ENCODE results near the gene KANK2.
"Not testable (repeated sequence)": the region's sequence is repeated elsewhere in the genome, so short reads cannot be mapped to it uniquely, and the experiment has no call there.

The KANK2 gene

GRCh38 chr19:11166281-11167142, 30.8 kb downstream of the KANK2 start:
- TF ChIP-seq, protein P1, sequence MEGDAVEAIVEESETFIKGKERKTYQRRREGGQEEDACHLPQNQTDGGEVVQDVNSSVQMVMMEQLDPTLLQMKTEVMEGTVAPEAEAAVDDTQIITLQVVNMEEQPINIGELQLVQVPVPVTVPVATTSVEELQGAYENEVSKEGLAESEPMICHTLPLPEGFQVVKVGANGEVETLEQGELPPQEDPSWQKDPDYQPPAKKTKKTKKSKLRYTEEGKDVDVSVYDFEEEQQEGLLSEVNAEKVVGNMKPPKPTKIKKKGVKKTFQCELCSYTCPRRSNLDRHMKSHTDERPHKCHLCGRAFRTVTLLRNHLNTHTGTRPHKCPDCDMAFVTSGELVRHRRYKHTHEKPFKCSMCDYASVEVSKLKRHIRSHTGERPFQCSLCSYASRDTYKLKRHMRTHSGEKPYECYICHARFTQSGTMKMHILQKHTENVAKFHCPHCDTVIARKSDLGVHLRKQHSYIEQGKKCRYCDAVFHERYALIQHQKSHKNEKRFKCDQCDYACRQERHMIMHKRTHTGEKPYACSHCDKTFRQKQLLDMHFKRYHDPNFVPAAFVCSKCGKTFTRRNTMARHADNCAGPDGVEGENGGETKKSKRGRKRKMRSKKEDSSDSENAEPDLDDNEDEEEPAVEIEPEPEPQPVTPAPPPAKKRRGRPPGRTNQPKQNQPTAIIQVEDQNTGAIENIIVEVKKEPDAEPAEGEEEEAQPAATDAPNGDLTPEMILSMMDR (IDR thresholded peaks at IDR 0.05; ENCODE audit: low read depth, low read length): no peak
- Histone ChIP-seq H3K27me3 (ENCODE audit: insufficient read depth, low read depth, severe bottlenecking) (no peaks in the 10 kb centered on the region), H3K9me3 (ENCODE audit: severe bottlenecking) (no peaks in the 10 kb centered on the region), H3K4me3 (ENCODE audit: low read depth, low read length) (no peak overlapping the region), H3K27ac (no peak overlapping the region), H3K36me3 (peaks cover 57% of the 10 kb centered on the region)
- DNase-seq: no peak

GRCh38 chr19:11165486-11166030, 31.8 kb downstream of the KANK2 start:
- DNase-seq: no peak
- Histone ChIP-seq H3K9me3 (ENCODE audit: severe bottlenecking) (no peaks in the 10 kb centered on the region), H3K36me3 (peaks cover 50% of the 10 kb centered on the region), H3K27me3 (ENCODE audit: insufficient read depth, low read depth, severe bottlenecking) (no peaks in the 10 kb centered on the region), H3K4me3 (ENCODE audit: low read depth, low read length) (no peak overlapping the region), H3K27ac (no peak overlapping the region)
- TF ChIP-seq, protein P1 (IDR thresholded peaks at IDR 0.05; ENCODE audit: low read depth, low read length): no peak

DNA sequence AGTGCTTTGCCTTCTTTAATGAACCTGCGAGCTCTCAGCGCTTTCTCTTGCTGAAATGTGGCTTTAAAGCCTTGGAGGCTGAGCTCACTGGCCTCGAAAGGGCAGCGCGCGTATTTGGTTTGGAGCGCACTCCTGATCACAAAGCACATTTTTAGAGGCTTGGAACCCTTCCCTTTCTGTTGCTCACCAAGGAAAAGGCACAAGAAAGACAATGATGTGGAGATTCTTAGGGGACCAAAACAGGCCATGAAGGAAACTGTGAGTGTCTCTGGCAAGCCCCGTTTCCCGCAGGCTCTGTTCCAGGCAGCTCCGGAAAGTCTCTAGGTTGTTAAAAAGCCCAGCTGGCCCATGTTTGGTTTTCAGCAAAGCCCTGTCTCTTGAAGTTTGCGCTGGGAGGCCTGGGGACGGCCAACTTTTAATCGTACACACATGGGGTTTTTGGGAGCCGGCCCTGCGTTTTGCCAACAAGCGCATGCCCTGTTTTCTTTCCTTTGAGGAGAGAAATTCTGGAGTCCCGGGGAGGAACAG, 32.4 kb downstream of the KANK2 start:
- no peaks in the 10 kb centered on the region for H3K27me3 ChIP-seq (ENCODE audit: insufficient read depth, low read depth, severe bottlenecking)
- peaks cover 44% of the 10 kb centered on the region for H3K36me3 ChIP-seq
- DNase-seq: no peak
- H3K9me3 ChIP-seq (ENCODE audit: severe bottlenecking): no peaks in the 10 kb centered on the region
- TF ChIP-seq, protein P1 (IDR thresholded peaks at IDR 0.05; ENCODE audit: low read depth, low read length): no peak
- H3K4me3 ChIP-seq (ENCODE audit: low read depth, low read length): no peak overlapping the region
- H3K27ac ChIP-seq: no peak overlapping the region

GRCh38 chr19:11164296-11164695, 33.0 kb downstream of the KANK2 start:
- Histone ChIP-seq H3K27ac (no peak overlapping the region), H3K4me3 (ENCODE audit: low read depth, low read length) (no peak overlapping the region), H3K36me3 (peaks cover 37% of the 10 kb centered on the region), H3K27me3 (ENCODE audit: insufficient read depth, low read depth, severe bottlenecking) (no peaks in the 10 kb centered on the region), H3K9me3 (ENCODE audit: severe bottlenecking) (no peaks in the 10 kb centered on the region)
- DNase-seq: no peak
- TF ChIP-seq, protein P1 (IDR thresholded peaks at IDR 0.05; ENCODE audit: low read depth, low read length): no peak

DNA sequence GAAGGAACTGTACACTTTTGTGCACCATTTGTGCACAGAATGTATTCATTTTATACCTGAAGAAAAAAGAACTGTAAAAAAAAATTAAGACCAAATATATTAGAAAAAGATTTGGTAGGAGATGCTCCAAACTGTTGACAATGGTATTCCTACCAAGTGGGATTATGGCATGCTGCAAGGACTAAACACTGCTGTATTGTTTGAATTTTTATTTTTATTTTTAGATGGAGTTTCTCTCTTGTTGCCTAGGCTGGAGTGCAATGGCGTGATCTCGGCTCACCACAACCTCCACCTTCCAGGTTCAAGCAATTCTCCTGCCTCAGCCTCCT, 36.9 kb downstream of the KANK2 start:
- H3K4me3 ChIP-seq (ENCODE audit: low read depth, low read length); DNase-seq; H3K27me3 ChIP-seq (ENCODE audit: insufficient read depth, low read depth, severe bottlenecking); H3K9me3 ChIP-seq (ENCODE audit: severe bottlenecking); H3K36me3 ChIP-seq; H3K27ac ChIP-seq: not testable (repeated sequence)

DNA sequence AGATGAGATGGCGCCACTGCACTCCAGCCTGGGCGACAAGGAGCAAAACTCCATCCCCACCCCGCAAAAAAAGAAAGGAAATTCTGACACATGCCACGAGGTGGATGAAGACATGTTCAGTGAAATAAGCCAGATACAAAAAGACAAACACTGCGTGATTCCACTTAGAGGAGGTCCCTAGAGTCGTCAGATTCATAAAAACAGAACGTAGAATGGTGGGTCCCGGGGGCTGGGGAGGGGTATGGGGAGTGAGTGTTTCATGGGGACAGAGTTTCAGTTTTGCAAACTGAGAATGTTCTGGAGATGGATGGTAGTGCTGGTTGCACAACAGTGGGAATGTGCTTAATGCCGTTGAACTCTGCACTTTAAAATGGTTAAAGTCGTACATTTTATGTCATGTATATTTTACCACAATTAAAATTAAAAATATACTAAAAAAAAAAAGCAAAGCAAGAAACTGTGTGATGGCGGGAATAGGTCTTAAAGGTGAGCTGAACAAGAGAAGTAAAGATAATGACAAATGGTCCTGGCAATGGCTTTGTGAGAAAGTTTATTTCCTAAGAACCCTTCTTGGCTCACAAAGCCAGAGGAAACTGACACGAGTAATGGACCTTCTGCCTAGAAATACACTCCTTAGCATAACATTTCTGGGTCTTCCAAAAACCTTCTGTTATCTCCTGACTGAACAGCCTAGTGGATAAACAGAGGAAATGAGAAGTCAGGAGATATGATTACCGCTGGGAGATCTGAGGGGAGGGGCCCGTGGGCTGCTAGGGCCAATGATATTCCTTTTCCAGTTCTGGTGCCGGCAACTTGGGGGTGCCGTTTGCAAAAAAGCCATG, 37.5 kb downstream of the KANK2 start:
- H3K27me3 ChIP-seq (ENCODE audit: insufficient read depth, low read depth, severe bottlenecking): no peaks in the 10 kb centered on the region
- H3K4me3 ChIP-seq (ENCODE audit: low read depth, low read length): no peak overlapping the region
- no peaks in the 10 kb centered on the region for H3K9me3 ChIP-seq (ENCODE audit: severe bottlenecking)
- H3K36me3 ChIP-seq: peaks cover 2% of the 10 kb centered on the region; the same call in 1 of the 2 replicates
- TF ChIP-seq, protein P1 (IDR thresholded peaks at IDR 0.05; ENCODE audit: low read depth, low read length): no peak
- no peak overlapping the region for H3K27ac ChIP-seq
- no peak for DNase-seq

All from WERI-Rb-1 (cell line).